Measurements from ENCODE around the gene NEIL3.

NEIL3 gene

GRCh38 chr4:177349191-177349590, 39.5 kb downstream of the NEIL3 start:
- H3K4me3 ChIP-seq (ENCODE audit: control insufficient read depth, low read depth, low read length): no peak overlapping the region
- TF ChIP-seq CTCF (IDR thresholded peaks at IDR 0.05; ENCODE audit: control insufficient read depth, insufficient read depth, low read depth, low read length, missing control alignments): no peak
- no peak for DNase-seq (ENCODE audit: low read depth)

DNA sequence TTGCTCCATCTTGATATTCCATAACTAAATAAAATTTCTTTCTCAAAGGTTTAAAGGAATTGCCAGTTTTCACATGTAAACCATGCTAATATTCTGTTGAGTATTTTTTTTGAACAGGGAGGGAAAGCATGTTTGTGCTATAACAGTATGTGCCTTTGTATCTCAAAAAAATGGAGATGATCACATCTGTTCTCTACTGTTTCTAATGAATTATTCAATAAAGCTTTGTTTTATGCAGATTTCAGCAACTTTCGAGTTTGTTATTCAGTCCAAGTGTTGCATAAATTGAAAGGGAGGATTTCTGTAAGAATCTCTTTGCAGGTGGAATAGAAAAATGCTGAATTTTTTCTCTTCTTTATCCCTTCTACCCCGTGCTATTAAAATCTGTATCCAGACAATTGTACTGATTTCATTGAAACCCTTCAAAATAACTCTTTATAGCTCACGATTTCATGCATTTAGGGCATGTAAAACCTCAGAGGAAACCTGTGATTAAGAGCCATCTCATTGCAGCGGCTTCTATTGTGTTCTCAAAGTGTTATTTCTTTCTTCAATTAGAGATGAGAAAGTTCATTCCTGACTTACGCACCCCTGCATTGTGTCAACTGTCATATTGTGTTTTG, 42.1 kb downstream of the NEIL3 start:
- DNase-seq (ENCODE audit: low read depth): no peak
- no peak for TF ChIP-seq CTCF (IDR thresholded peaks at IDR 0.05; ENCODE audit: control insufficient read depth, insufficient read depth, low read depth, low read length, missing control alignments)
- no peak overlapping the region for H3K4me3 ChIP-seq (ENCODE audit: control insufficient read depth, low read depth, low read length)

DNA sequence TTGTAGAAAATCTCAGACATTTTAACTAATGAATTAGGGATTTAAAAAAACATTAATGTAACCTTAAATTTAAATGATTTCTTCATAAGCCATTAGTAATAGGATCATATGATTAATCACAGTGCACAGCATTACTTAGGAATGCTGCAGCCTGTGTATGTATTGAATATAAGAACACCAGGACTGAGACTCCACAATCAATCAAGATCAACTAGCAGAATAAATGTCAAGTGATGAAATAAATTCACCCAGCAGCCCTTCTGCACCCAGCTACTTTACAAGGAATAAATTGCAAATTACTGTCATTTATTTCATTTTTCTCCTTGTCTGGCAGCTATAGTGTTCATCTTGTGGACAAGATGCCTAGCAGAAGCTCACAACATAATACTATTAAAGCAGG, 46.5 kb downstream of the NEIL3 start:
- no peak for DNase-seq (ENCODE audit: low read depth)
- H3K4me3 ChIP-seq (ENCODE audit: control insufficient read depth, low read depth, low read length): no peak overlapping the region
- TF ChIP-seq CTCF (IDR thresholded peaks at IDR 0.05; ENCODE audit: control insufficient read depth, insufficient read depth, low read depth, low read length, missing control alignments): no peak

DNA sequence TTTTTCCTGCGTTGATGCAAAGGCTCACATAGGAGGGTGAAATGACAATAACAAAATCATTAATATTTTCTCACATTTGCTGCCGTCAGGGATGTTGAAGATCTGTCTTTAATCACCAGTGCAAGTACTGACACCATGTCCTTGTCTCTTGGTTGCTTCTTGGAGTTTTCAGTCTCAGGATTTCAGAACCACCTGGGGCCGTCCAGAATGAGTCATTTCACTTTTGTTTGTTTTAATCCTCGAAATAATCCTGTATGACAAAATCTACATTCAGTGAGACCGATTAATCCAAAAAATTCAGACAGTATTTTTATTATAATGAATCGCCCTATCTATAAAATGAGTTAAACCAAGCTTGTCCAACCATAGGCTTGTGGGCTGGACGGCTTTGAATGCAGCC, 47.2 kb downstream of the NEIL3 start:
- H3K4me3 ChIP-seq (ENCODE audit: control insufficient read depth, low read depth, low read length): no peak overlapping the region
- no peak for TF ChIP-seq CTCF (IDR thresholded peaks at IDR 0.05; ENCODE audit: control insufficient read depth, insufficient read depth, low read depth, low read length, missing control alignments)
- no peak for DNase-seq (ENCODE audit: low read depth)

DNA sequence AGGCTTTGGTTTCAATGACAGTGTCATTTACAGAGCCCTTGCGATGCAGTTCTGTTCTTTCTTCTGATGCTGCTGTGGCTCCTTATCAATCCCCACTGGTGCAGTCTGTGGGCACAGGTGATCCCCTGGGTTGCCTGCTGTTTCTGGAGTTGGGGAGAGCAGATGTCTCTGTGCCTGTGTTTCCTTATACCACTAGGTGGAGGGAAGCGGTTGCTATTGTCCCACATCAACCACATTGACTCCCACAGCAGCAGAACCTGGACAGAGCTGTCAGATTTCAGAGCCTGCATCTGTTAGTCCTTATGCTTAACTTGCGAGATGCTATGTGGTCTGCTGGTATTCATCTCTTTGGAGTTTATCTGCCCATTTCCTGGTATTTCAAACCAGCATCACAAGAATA, 57.7 kb downstream of the NEIL3 start:
- no peak overlapping the region for H3K4me3 ChIP-seq (ENCODE audit: control insufficient read depth, low read depth, low read length)
- peak; percentile 13 for DNase-seq (ENCODE audit: low read depth)
- peak; percentile 38 for TF ChIP-seq CTCF (IDR thresholded peaks at IDR 0.05; ENCODE audit: control insufficient read depth, insufficient read depth, low read depth, low read length, missing control alignments)

DNA sequence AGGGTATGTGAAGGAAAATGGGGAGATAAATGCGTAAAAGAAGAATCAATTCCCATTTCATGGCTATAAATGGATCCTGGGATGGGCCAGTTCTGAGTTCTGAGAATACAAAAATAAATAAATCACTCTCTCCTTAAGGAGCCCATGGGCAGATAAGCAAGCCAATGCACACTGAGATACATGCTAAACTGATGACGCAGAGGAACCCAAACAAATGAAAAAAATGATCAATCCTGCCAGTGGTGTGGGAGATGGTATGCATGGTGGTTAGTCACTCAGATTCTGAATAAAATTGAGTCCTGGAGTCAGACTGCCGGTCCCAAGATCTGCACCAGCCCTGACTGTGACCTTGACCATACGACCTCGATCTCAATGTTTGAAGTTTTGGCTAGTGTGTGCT, 59.7 kb downstream of the NEIL3 start:
- DNase-seq (ENCODE audit: low read depth): no peak
- TF ChIP-seq CTCF (IDR thresholded peaks at IDR 0.05; ENCODE audit: control insufficient read depth, insufficient read depth, low read depth, low read length, missing control alignments): no peak
- no peak overlapping the region for H3K4me3 ChIP-seq (ENCODE audit: control insufficient read depth, low read depth, low read length)

- no peak for TF ChIP-seq CTCF (IDR thresholded peaks at IDR 0.05; ENCODE audit: control insufficient read depth, insufficient read depth, low read depth, low read length, missing control alignments)
- no peak overlapping the region for H3K4me3 ChIP-seq (ENCODE audit: control insufficient read depth, low read depth, low read length)
- DNase-seq (ENCODE audit: low read depth): no peak
Measured at GRCh38 chr4:177371461-177371860, 61.8 kb downstream of the NEIL3 start.

All from AG09309 (cell line).